Endodermal cell (in vitro differentiated cells): ENCODE results near the gene SIAH3. TPM values are rescaled to one million over a fixed set of nuclear protein-coding genes. Genes with fewer than 3 reads are reported as not detected.
A peak's percentile ranks its signal among the peaks of the same experiment; 100 is the strongest.

Experiments used
- DNase-seq: peaks from one replicate; pipeline ENCODE4 v3.0.0-alpha.2; 2017
- H3K27ac ChIP-seq: 2 replicates; pipeline ENCODE4 v1.5.1; 2013; ENCODE audit warnings: mild to moderate bottlenecking, low read depth, low read length, moderate library complexity
- H3K27me3 ChIP-seq: 2 replicates; pipeline ENCODE4 v1.6.1; 2013; ENCODE audit warnings: mild to moderate bottlenecking, low read length, moderate library complexity; ENCODE audit not compliant: insufficient read depth, control insufficient read depth, poor library complexity, severe bottlenecking
- H3K36me3 ChIP-seq: 2 replicates; pipeline ENCODE4 v1.7.0; 2013; ENCODE audit warnings: mild to moderate bottlenecking, low read length, moderate library complexity; ENCODE audit not compliant: control insufficient read depth, insufficient read depth
- H3K4me1 ChIP-seq: one replicate; pipeline ENCODE4 v1.7.0; 2013; ENCODE audit warnings: low read length; ENCODE audit not compliant: control insufficient read depth, insufficient read depth
- H3K4me3 ChIP-seq: 2 replicates; pipeline ENCODE4 v1.5.1; 2013; ENCODE audit warnings: mild to moderate bottlenecking, low read length, moderate library complexity
- H3K9ac ChIP-seq: 2 replicates; pipeline ENCODE4 v1.6.1; 2013; ENCODE audit warnings: mild to moderate bottlenecking, low read length, moderate library complexity; ENCODE audit not compliant: poor library complexity, severe bottlenecking; ENCODE audit errors: extremely low read depth
- H3K9me3 ChIP-seq: 2 replicates; pipeline ENCODE4 v1.6.1; 2013; ENCODE audit warnings: mild to moderate bottlenecking, low read length, moderate library complexity; ENCODE audit not compliant: control insufficient read depth
- H3K27ac Mint-ChIP-seq: 2 replicates; pipeline ENCODE4 v1.8.0; 2020; ENCODE audit warnings: mixed read lengths
- H3K27me3 Mint-ChIP-seq: 2 replicates; pipeline ENCODE4 v1.8.0; 2021; ENCODE audit warnings: mild to moderate bottlenecking, mixed read lengths; ENCODE audit not compliant: insufficient read depth
- H3K36me3 Mint-ChIP-seq: 2 replicates; pipeline ENCODE4 v1.8.0; 2020; ENCODE audit warnings: low read depth, mixed read lengths
- H3K4me1 Mint-ChIP-seq: 2 replicates; pipeline ENCODE4 v1.8.0; 2020; ENCODE audit warnings: mixed read lengths
- H3K4me3 Mint-ChIP-seq: 2 replicates; pipeline ENCODE4 v1.8.0; 2020; ENCODE audit warnings: mild to moderate bottlenecking, moderate library complexity, mixed read lengths
- H3K9me3 Mint-ChIP-seq: 2 replicates; pipeline ENCODE4 v1.8.0; 2020; ENCODE audit warnings: mild to moderate bottlenecking, mixed read lengths
- WGBS, 2 experiments: methylation state at CpG; one replicate each; pipeline versions ENCODE4 v1.1.5 to v1.1.7; 2013; ENCODE audit warnings: missing lambda C conversion rate in 2 of 2, mixed read lengths in 1 of 2; ENCODE audit not compliant: insufficient coverage in 1 of 2, insufficient read length in 1 of 2; 5-methylcytosine and 5-hydroxymethylcytosine counted together
- total RNA-seq, 2 donors: library from RNA; stranded (reverse); fragmentation: NEBNext Ultra II Directional in 1 of 2; extraction: Animal tissue kit (Norgen Biotek cat#: 25700) in 1 of 2; gene quantifications; 2 replicates in 1 of 2; 3 replicates in 1 of 2; pipeline ENCODE4 v1.2.1, GENCODE V29; 2021
- TF ChIP-seq, protein P1 (sequence below): fragments of 200-600 bp; sonication (generic); conservative IDR thresholded peaks from 2 replicates; pipeline ENCODE4 v1.5.0; 2021; ENCODE audit warnings: antibody characterized with exemption, mild to moderate bottlenecking

Gene SIAH3
- total RNA-seq, 2 donors from 2014 or later: not detected

DNA sequence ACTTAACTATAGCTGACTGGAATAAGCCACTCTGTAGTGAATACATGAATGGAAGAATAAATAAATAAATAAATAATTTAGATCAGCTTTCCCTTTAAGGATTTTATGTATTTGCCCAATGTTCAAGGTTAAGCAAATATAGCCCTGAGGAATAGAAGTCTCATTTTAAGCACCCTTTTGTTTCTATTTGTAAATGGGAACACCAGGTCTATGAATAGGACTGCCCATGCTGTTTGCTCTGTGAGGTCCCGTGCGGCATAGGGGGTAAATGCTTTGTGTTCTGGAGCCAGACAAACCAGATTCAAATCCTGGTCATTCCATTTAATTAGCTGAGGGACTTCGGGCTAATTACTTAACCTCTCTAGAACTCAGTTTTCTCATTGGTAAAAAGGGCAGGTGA is 120.1 kb downstream of the SIAH3 start:
- Mint-ChIP-seq H3K36me3 (no peaks in the 10 kb centered on the region), H3K4me3 (no peak overlapping the region), H3K9me3 (peaks cover 6% of the 10 kb centered on the region), H3K4me1 (peaks cover 4% of the 10 kb centered on the region), H3K27ac (no peak overlapping the region), H3K27me3 (peaks cover 10% of the 10 kb centered on the region)
- H3K4me3 ChIP-seq: no peak overlapping the region
- H3K27ac ChIP-seq: no peak overlapping the region
- WGBS, 2 experiments: 95 to 100% methylated on average over 3 of the region's 3 CpGs
- TF ChIP-seq, protein P1, sequence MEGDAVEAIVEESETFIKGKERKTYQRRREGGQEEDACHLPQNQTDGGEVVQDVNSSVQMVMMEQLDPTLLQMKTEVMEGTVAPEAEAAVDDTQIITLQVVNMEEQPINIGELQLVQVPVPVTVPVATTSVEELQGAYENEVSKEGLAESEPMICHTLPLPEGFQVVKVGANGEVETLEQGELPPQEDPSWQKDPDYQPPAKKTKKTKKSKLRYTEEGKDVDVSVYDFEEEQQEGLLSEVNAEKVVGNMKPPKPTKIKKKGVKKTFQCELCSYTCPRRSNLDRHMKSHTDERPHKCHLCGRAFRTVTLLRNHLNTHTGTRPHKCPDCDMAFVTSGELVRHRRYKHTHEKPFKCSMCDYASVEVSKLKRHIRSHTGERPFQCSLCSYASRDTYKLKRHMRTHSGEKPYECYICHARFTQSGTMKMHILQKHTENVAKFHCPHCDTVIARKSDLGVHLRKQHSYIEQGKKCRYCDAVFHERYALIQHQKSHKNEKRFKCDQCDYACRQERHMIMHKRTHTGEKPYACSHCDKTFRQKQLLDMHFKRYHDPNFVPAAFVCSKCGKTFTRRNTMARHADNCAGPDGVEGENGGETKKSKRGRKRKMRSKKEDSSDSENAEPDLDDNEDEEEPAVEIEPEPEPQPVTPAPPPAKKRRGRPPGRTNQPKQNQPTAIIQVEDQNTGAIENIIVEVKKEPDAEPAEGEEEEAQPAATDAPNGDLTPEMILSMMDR: no peak
- peaks cover 10% of the 10 kb centered on the region for H3K9me3 ChIP-seq
- no peak overlapping the region for H3K9ac ChIP-seq
- no peak for DNase-seq
- no peaks in the 10 kb centered on the region for H3K36me3 ChIP-seq
- peaks cover 5% of the 10 kb centered on the region for H3K4me1 ChIP-seq
- no peaks in the 10 kb centered on the region for H3K27me3 ChIP-seq

DNA sequence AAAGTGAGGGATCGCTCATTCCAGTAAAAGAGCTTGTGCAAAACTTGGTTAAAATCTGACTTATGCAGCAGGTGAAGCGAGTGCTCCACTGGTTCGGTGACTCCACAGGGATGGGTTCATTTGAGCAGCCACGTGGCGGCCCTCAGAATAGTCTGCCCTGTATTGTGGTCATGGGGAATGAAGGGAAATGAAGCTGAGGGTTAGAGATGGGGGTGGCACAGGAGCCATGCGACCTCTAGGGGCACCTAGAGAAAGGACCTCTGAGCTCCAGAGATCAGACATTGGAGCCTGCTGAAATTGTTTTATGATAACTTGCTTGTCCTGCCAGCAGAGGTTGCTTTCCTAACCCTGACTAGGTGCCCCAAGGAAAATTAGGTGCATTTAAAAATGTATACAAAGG is 122.8 kb downstream of the SIAH3 start:
- no peaks in the 10 kb centered on the region for H3K36me3 ChIP-seq
- H3K27ac ChIP-seq: no peak overlapping the region
- H3K27ac Mint-ChIP-seq: peak overlapping the region; percentile 79
- H3K27me3 Mint-ChIP-seq: peaks cover 8% of the 10 kb centered on the region
- peaks cover 11% of the 10 kb centered on the region for H3K9me3 ChIP-seq
- TF ChIP-seq, protein P1: peak; percentile 86
- H3K9me3 Mint-ChIP-seq: peaks cover 3% of the 10 kb centered on the region
- H3K4me1 Mint-ChIP-seq: peaks cover 11% of the 10 kb centered on the region
- no peaks in the 10 kb centered on the region for H3K27me3 ChIP-seq
- H3K4me1 ChIP-seq: peaks cover 14% of the 10 kb centered on the region
- H3K9ac ChIP-seq: no peak overlapping the region
- no peaks in the 10 kb centered on the region for H3K36me3 Mint-ChIP-seq
- DNase-seq: peak; percentile 88
- H3K4me3 Mint-ChIP-seq: no peak overlapping the region
- H3K4me3 ChIP-seq: no peak overlapping the region
- 44 to 62% methylated on average over 2 to 6 of the region's 6 CpGs for WGBS, 2 experiments

Other genes starting within 250 kb of the SIAH3 start
- gene ERICH6B, start 236.0 kb downstream of the SIAH3 start, total RNA-seq: not detected
- gene CBY2, start 149.4 kb downstream of the SIAH3 start, total RNA-seq: not detected
- gene ZC3H13, start 201.0 kb upstream of the SIAH3 start, total RNA-seq: 10 to 100 TPM; 58.1 to 62.4 TPM